GM18858 (cell line): ENCODE measurements around the gene RAP1GAP2.

Experiments used
- ATAC-seq: cut with Tn5 transposase; IDR thresholded peaks from one replicate; pipeline ENCODE4 v1.9.1; 2021; ENCODE audit not compliant: unreplicated experiment

The RAP1GAP2 gene

GRCh38 chr17:2852729-2853282, 56.6 kb downstream of the RAP1GAP2 start:
- ATAC-seq: no peak

DNA sequence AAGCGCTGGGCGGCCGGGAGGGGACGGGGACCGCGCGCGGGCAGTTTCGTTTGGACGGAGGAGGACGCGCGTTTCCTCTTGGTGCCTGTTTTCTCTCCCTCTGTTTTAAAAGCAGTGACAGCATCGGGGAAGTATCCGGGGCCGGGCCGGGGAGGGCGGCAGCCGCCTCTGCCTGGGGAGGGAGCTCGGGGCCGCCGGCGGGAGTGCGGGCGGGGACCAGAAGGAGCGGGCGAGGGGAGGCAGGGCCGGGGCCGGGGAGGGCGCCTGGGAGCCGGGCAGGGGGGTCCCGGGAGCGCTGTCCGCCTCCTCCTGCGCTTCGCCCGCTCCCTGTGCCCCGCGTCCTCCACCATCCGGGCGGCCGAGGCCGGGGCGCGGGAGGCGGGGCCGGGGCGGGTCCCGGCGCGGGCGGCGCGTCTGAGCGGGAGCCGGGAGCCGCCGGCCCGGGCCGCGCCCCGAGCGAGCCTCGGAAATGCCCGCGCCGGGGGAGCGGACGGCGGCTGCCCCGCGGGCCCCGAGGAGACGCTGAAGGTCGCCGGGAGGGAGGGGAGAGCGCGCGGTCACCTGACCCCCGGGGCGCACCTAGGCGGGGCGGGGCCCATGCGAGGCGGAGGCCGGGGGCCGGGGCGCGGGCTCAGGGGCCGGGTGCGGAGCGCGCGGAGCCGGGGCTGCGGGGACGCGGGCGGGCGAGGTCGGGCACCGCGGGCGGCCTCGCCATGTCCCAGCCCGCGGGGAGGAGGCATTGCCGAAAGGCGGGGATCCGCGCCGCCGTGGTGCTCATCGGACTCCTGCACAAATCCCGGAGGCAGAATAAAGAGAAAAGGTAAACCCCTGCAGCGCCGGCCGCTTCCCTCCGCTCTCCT, 57.3 kb downstream of the RAP1GAP2 start:
- ATAC-seq: no peak

- ATAC-seq: no peak
These were observed 58.2 kb downstream of the RAP1GAP2 start for GRCh38 chr17:2854143-2855055.

DNA sequence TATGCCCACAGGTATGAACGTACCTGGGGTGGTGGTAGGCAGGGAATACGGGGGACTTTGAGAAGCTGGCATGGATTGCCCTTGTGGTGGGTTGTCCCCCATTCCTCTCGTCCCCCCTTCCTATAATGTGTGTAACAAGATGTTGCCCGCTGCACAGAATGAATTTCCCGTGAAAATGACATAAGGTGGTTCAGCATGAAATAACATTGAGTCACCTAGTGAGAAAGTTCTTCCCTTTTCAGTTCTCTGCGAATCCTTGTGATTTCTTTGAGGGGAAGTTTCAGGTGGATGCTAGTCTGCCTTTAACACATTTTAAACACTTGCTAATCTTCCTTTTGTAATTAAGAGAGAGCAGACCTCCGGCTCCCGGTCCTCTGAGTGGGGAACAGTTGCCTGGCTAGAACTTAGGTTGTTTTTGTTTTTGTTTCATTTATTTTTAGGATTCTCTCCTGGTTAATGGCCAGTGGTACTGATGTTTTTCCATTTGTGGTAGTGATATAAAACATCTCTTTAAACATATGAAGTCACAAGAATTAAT, 58.9 kb downstream of the RAP1GAP2 start:
- no peak for ATAC-seq

- ATAC-seq: no peak
These were observed 60.5 kb downstream of the RAP1GAP2 start for GRCh38 chr17:2856727-2857126.

GRCh38 chr17:2860045-2860444, 63.8 kb downstream of the RAP1GAP2 start:
- ATAC-seq: no peak

DNA sequence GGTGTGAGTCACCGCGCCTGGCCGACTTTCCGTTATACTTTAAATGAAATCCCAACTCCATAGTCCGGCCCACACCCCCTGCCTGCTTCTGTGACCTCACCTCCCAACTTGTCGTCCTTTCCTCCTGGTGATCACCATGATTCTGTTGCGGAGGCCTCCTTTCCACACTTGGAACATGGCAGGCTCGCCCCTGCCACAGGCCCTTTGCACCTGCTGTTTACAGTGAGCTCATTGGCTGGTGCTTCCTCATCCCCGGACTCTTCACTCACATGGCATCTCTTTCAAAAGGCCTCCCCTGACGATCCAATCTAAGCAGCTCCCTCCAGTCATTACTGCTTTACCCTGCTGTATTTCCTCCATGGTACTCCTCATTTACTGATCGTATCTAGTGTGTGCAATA, 64.6 kb downstream of the RAP1GAP2 start:
- ATAC-seq: no peak

- ATAC-seq: no peak
These were observed 66.0 kb downstream of the RAP1GAP2 start for GRCh38 chr17:2862197-2862596.

DNA sequence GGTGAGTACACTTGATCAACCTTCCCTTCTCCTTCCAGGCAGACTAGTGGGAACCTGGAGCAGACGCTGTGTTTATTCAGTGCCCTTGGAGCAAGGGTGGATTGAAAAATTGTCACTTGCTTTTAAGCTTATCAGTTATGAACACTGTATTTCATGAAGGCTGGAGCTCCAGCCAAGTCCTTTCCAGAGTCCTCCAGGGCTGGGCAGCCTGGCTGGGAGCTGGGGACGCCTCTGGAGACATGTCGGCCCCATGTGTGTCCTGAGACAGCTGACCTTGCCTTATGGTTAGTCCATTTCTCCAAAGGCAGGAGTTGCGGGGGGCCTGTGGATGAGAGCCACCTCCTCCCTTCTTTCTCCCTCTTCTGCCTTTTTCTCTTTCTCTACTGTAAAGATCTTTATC, 67.0 kb downstream of the RAP1GAP2 start:
- no peak for ATAC-seq

DNA sequence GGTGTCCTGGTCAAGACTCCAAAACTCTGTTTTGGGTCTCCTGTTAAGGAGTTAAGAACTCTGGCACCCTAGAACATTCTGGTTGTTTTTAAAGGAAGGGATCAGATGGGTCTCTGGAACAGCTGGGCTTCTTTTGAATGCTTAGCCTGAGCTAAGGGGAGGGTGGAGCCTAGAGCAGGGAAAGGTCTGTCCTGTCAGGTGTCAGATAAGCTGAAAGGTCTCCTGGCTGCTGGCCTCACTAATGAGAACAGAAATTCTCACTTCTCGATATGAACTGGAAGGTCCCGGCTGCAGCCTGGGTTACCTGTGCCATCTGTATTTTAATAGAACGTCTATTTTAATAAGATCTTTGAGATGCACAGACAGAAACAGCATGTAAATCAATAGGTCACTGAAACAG, 69.0 kb downstream of the RAP1GAP2 start:
- ATAC-seq: no peak

DNA sequence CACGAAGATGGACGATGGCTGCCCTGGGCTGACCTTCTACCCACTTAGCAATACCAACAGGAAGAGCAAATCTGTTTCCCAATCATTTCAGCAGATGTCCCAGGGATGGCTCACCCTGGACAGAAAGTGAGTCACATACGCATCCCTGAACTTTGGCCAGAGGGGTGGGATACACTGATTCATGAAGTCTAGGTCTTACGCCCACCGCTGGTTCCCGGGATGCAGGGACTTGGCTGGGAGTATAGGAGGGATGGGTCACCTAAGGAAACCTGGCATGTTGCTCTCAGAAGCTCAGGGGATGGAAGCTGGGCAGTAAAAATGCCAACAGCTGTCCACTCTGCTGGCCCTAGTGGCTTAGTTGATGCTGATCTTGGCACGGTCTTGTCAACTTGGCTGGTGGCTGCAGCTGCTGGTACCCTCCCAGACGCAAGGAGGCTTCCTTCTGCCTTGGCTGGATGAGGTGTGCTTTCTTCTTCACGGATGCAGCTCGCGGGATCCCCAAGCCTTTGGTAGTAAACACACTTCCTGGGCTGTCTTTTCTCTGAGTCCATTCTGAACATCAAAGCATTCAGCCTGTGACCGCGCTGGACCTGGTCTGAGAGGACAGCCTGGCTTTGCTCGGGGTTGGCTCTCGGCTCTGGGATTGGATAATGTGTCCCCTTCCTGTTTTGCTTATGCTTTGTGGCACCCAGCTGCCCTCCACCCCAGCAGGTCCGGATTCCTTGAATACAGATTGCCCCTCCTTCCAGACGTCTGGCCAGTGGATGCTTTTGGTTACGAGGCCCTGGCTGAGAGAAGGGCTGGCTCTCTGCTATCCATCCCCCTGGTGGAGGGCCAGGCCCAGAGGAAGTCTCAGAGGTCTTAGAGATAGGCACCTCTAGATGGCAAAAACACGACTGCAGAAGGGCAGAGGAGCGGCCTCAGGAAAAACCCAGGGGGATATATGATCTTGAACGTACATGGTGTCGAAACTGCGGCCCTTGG, 71.5 kb downstream of the RAP1GAP2 start:
- ATAC-seq: no peak

- no peak for ATAC-seq
These were observed 73.4 kb downstream of the RAP1GAP2 start for GRCh38 chr17:2869604-2870003.

GRCh38 chr17:2871205-2871604, 75.0 kb downstream of the RAP1GAP2 start:
- ATAC-seq: no peak

GRCh38 chr17:2871720-2872119, 75.5 kb downstream of the RAP1GAP2 start:
- ATAC-seq: no peak

- ATAC-seq: no peak
These were observed 76.0 kb downstream of the RAP1GAP2 start for GRCh38 chr17:2872282-2872681.

DNA sequence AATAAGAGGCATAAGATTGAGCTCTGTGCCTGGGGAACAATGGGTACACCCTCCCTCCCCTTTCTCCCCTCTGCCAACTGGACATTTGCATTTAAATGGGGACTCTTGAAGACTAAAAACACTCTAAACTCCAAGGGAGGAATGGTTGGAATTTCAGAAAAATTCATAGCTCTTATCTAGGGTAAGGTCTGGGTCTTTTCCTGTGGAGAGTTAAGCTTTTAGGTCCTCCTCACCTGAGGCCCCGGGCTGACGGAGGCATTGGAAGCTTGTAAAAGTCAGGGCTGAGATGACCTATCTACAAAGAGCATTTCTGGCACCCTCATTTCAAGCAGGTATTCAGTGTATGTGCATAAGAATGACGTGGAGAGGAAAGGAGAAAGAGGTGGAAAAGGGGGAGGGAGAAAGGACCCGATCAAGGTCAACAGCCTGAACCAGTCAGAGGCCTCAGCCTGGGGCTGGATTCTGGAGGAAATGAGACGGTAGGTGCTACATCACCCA, 78.0 kb downstream of the RAP1GAP2 start:
- ATAC-seq: no peak

DNA sequence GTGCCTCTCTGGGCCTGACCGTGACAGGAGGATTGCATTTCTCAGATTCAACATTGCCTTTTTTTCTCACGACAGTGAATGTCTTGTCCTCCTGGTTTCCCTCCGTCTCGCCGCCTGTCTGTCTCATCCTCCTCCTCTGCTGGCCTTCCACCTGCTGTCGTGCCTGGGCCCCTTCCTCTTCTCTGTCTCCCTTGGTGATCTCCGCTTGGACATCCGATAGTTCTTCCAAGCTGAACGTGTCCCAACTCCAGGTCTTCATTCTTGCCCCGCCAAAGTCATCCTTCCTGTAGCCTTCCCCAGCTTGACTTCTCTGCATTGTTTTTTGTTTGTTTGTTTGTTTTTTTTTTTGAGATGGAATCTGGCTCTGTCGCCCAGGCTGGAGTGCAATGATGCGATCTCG, 79.4 kb downstream of the RAP1GAP2 start:
- no peak for ATAC-seq

DNA sequence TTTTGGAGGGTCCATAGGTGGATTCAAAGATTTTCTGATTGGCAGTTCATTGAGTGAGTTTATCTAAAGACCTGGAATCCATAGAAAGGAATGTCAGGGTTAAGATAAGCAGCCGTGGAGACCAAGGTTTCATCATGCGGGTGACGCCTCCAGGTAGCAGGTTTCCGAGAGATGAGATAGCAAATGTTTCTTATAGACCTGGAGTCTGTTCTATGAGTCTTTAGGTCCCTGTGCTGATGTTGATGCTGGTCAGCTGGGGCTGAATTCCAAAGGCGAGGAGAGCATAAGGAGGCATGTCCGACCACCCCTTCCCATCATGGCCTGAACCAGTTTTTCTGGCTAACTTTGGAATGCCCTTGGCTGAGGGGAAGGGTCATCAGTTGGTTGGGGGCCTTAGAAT, 80.2 kb downstream of the RAP1GAP2 start:
- ATAC-seq: no peak

DNA sequence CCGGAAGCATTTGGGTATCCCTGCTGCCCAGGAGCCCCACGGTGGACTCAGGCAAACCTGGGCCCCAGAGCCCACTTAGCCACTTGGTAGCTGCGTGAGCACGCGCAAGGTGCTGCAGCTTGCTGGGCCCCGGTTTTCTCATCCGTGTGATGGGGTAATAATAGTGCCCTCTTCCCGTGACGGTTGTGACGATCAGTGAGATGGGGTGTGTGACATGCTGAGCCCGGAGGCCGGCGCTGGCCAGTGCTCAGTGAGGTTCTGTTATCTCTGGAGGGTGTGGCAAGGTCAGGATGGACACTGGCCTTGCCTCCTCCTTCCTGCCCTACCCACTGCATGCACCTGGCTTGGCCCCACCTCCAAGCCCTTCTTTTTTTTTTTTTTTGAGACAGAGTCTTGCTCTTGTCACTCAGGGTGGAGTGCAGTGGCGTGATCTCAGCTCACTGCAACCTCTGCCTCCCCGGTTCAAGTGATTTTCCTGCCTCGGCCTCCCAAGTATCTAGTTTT, 82.6 kb downstream of the RAP1GAP2 start:
- ATAC-seq: no peak

DNA sequence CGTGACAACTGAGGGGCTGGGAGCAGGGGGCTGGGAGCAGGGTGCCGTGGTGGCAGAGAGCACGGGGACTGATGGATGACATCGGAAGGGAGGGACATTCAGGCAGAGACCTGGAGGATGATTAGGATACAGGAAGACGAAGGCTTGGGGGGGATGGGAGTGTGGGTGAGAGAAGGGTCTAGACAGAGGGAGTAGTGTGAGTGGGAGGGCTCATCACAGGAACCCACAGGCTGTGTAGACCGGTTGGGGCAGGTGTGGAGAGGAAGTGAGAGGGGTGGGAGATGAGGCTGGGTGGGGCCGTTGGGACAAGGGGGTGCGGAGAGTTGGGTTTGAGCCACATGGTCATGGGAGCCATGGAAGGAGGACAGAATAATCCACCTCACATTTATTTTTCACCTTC, 83.8 kb downstream of the RAP1GAP2 start:
- ATAC-seq: no peak
